HepG2 (cell line): Measurements from ENCODE around the gene CD2. TPM values are rescaled to one million over a fixed set of nuclear protein-coding genes. Genes with fewer than 3 reads are reported as not detected.

Experiments
- ATAC-seq: fragments of 200-7000 bp; cut with Tn5 transposase; 3 replicates; pipeline ENCODE4 v1.9.1; 2020; ENCODE audit warnings: mild to moderate bottlenecking, moderate library complexity
- BruUV-seq: library from RNA; stranded (reverse); fragments of 400-500 nt; replicated peaks from 2 replicates; lab custom pipeline; 2021; lab: Mats Ljungman, UMichigan
- CTCF ChIA-PET: fragments of 300-600 bp; formaldehyde crosslinking; extraction: SDS; loops from one replicate; lab custom pipeline; 2021; ENCODE audit warnings: low total read pairs, inconsistent platforms, low intra/inter-chr PET ratio; lab: Yijun Ruan, JAX
- POLR2A ChIA-PET: fragments of 350-600 bp; sonication (Branson Sonifier 250); formaldehyde crosslinking; loops from one replicate; lab custom pipeline; 2020; ENCODE audit warnings: antibody characterized with exemption, inconsistent platforms; lab: Yijun Ruan, JAX
- DNase-seq: peaks from one replicate; pipeline ENCODE4 v3.0.0-alpha.2; 2015; ENCODE audit warnings: low spot score
- FAIRE-seq: peaks from 3 replicates; lab custom pipeline; 2011; peaks lifted over from hg19 to GRCh38; lab: Jason Lieb, UNC
- H2AFZ ChIP-seq: one replicate; pipeline ENCODE4 v1.6.1; 2011; ENCODE audit warnings: low read length, inconsistent platforms
- H3K27ac ChIP-seq: fragments of 300-600 bp; 3 replicates; pipeline ENCODE4 v1.8.0; 2011; ENCODE audit warnings: mixed run types, mild to moderate bottlenecking, mixed read lengths, low read length, inconsistent platforms; ENCODE audit not compliant: insufficient read depth; ENCODE audit errors: extremely low read length
- H3K27me3 ChIP-seq, 2 experiments: fragments of 200-600 bp in 1 of 2; 2 replicates in 1 of 2; 3 replicates in 1 of 2; pipeline versions ENCODE4 v1.6.0 to v1.8.0; 2011; ENCODE audit warnings: low read length in 2 of 2, mild to moderate bottlenecking in 2 of 2, moderate library complexity in 2 of 2, inconsistent platforms in 1 of 2; ENCODE audit not compliant: insufficient read depth in 2 of 2, control insufficient read depth in 1 of 2
- H3K36me3 ChIP-seq, 2 experiments: fragments of 200-600 bp in 1 of 2; replicated peaks in 1 of 2; 2 replicates in 1 of 2; 3 replicates in 1 of 2; pipeline versions ENCODE4 v1.5.1 to v1.8.0; 2011; ENCODE audit warnings: low read length in 2 of 2, inconsistent platforms in 1 of 2; ENCODE audit not compliant: insufficient read depth in 2 of 2, control insufficient read depth in 1 of 2
- H3K4me1 ChIP-seq: 2 replicates; pipeline ENCODE4 v1.5.1; 2012; ENCODE audit warnings: low read length, inconsistent platforms; ENCODE audit not compliant: insufficient read depth
- H3K4me2 ChIP-seq: 2 replicates; pipeline ENCODE4 v1.6.0; 2011; ENCODE audit warnings: low read depth, low read length, inconsistent platforms
- H3K4me3 ChIP-seq, 3 experiments: fragments of 200-600 bp in 1 of 3; sonication (generic), shearing (Covaris generic) in 1 of 3; replicated peaks in 1 of 3; 2 replicates each; pipeline ENCODE4 v1.5.1; 2011 to 2016; ENCODE audit warnings: low read length in 3 of 3, inconsistent platforms in 2 of 3, low read depth in 2 of 3, mild to moderate bottlenecking in 2 of 3, control low read depth in 1 of 3, mixed read lengths in 1 of 3; ENCODE audit not compliant: insufficient read depth in 1 of 3
- H3K79me2 ChIP-seq: one replicate; pipeline ENCODE4 v1.6.1; 2011; ENCODE audit warnings: low read length, inconsistent platforms; ENCODE audit not compliant: insufficient read depth
- H3K9ac ChIP-seq: 2 replicates; pipeline ENCODE4 v1.6.0; 2011; ENCODE audit warnings: mild to moderate bottlenecking, low read depth, low read length, inconsistent platforms; ENCODE audit not compliant: insufficient read depth
- H3K9me3 ChIP-seq: 2 replicates; pipeline ENCODE4 v1.5.1; 2012; ENCODE audit warnings: mild to moderate bottlenecking, low read length
- H4K20me1 ChIP-seq: 2 replicates; pipeline ENCODE4 v1.6.0; 2011; ENCODE audit warnings: inconsistent platforms, mild to moderate bottlenecking, low read length, moderate library complexity; ENCODE audit not compliant: insufficient read depth
- BHLHE40 ChIP-seq: IDR thresholded peaks from 2 replicates; pipeline ENCODE4 v1.6.1; 2011; ENCODE audit warnings: low read length, improper control_type of control experiment
- FOXP4 ChIP-seq: sonication (generic); formaldehyde crosslinking; IDR thresholded peaks from 2 replicates; pipeline ENCODE4 v1.4.0; 2020; ENCODE audit warnings: missing genetic modification reagents
- HHEX ChIP-seq: IDR thresholded peaks from 2 replicates; pipeline ENCODE4 v1.6.1; 2016; ENCODE audit warnings: control low read depth
- HOXA3 ChIP-seq: sonication (generic); formaldehyde crosslinking; IDR thresholded peaks from 2 replicates; pipeline ENCODE4 v1.5.0; 2020; ENCODE audit warnings: missing genetic modification reagents
- JARID2 ChIP-seq: sonication (generic); formaldehyde crosslinking; IDR thresholded peaks from 2 replicates; pipeline ENCODE4 v1.8.1; 2023; ENCODE audit warnings: missing genetic modification reagents, inconsistent platforms; ENCODE audit not compliant: insufficient replicate concordance
- KDM6A ChIP-seq: IDR thresholded peaks from 2 replicates; pipeline ENCODE4 v1.6.1; 2016; ENCODE audit warnings: low read depth
- MAFK ChIP-seq, 2 experiments: IDR thresholded peaks in 1 of 2; conservative IDR thresholded peaks in 1 of 2; 2 replicates each; pipeline ENCODE4 v1.6.1; 2011; ENCODE audit warnings: improper control_type of control experiment in 2 of 2, low read length in 2 of 2
- SAFB2 ChIP-seq: sonication (generic); formaldehyde crosslinking; IDR thresholded peaks from 2 replicates; pipeline ENCODE4 v1.5.1; 2020; ENCODE audit warnings: missing genetic modification reagents, low read depth, mild to moderate bottlenecking, borderline replicate concordance
- SRSF1 ChIP-seq: fragments of 200-400 bp; formaldehyde crosslinking; optimal IDR thresholded peaks from 2 replicates; pipeline ENCODE3; 2017; ENCODE audit warnings: mild to moderate bottlenecking, low read depth, low read length, moderate library complexity
- ZBTB20 ChIP-seq: sonication (generic); formaldehyde crosslinking; IDR thresholded peaks from 2 replicates; pipeline ENCODE4 v1.8.1; 2023; ENCODE audit warnings: missing genetic modification reagents, low read depth, mild to moderate bottlenecking, borderline replicate concordance
- ZNF20 ChIP-seq: sonication (generic); formaldehyde crosslinking; IDR thresholded peaks from 2 replicates; pipeline ENCODE4 v1.4.0; 2020; ENCODE audit warnings: mild to moderate bottlenecking, moderate library complexity, missing genetic modification reagents
- ZNF224 ChIP-seq: sonication (generic); formaldehyde crosslinking; IDR thresholded peaks from 2 replicates; pipeline ENCODE4 v1.5.0; 2020; ENCODE audit warnings: mild to moderate bottlenecking, missing genetic modification reagents
- ZNF318 ChIP-seq: sonication (generic); formaldehyde crosslinking; IDR thresholded peaks from 2 replicates; pipeline ENCODE4 v1.4.0; 2020; ENCODE audit warnings: mild to moderate bottlenecking, missing genetic modification reagents
- ZNF362 ChIP-seq: sonication (generic); formaldehyde crosslinking; IDR thresholded peaks from 2 replicates; pipeline ENCODE4 v1.4.0; 2020; ENCODE audit warnings: missing genetic modification reagents, mild to moderate bottlenecking, borderline replicate concordance
- ZNF660 ChIP-seq: sonication (generic); formaldehyde crosslinking; IDR thresholded peaks from 2 replicates; pipeline ENCODE4 v1.5.1; 2020; ENCODE audit warnings: mild to moderate bottlenecking, low read depth, missing genetic modification reagents, borderline replicate concordance
- WGBS: methylation state at CpG from one replicate; pipeline ENCODE4 v1.1.6; 2017; ENCODE audit warnings: low lambda C conversion rate; 5-methylcytosine and 5-hydroxymethylcytosine counted together
- in situ Hi-C: cut with HindIII; loops from 2 replicates; pipeline ENCODE4 v1.10.0; 2017; ENCODE audit warnings: low pct_unique_long_range_greater_than_20kb; ENCODE audit not compliant: extremely low pct_ligation_motif_present
- intact Hi-C: fragments of 100-400 bp; cut with micrococcal nuclease; formaldehyde crosslinking; loops from one replicate; pipeline ENCODE4 v1.10.0; 2022; ENCODE audit not compliant: unreplicated experiment
- polyA plus RNA-seq, 8 experiments: library from polyadenylated mRNA; depleted of rRNA in 3 of 8; stranded (reverse) in 7 of 8; unstranded in 1 of 8; fragments of >200 nt; fragmentation: Illumina TruSeq in 4 of 8; extraction: Trizol in 4 of 8; gene quantifications; 2 replicates each; pipeline versions ENCODE4 v1.2.1 to v1.2.3, GENCODE V29; 2011 to 2016; ENCODE audit warnings: low read depth in 4 of 8, missing spikeins in 1 of 8, mixed read lengths in 1 of 8; ENCODE audit not compliant: insufficient read depth in 1 of 8
- total RNA-seq, 5 experiments: library from RNA; depleted of rRNA; stranded (reverse); fragments of >200 nt; fragmentation: Illumina TruSeq; extraction: Trizol; gene quantifications; 2 replicates each; pipeline ENCODE4 v1.2.3, GENCODE V29; 2016; ENCODE audit warnings: low read depth in 1 of 5

Gene CD2
- total and polyA plus RNA-seq, 2 of the 13 experiments (the other 11 are each of a cell fraction or from before 2014, with no cell fraction given) = not detected

GRCh38 chr1:116706123-116706522, 48.1 kb upstream of the CD2 start:
- no peaks in the 10 kb centered on the region for H3K27me3 ChIP-seq
- in situ Hi-C loops (no loop called here), intact Hi-C loops (no loop called here)
- FAIRE-seq (no peak), ATAC-seq (no peak), DNase-seq (no peak)
- no peaks in the 10 kb centered on the region for H3K79me2 ChIP-seq
- no peak overlapping the region for H3K4me3 ChIP-seq
- ChIA-PET CTCF (no interaction called here), POLR2A (no interaction called here)
- no peak overlapping the region for H3K27ac ChIP-seq
- 0% methylated on average over 2 of the region's 2 CpGs for WGBS
- H3K9me3 ChIP-seq = no peaks in the 10 kb centered on the region
- H2AFZ ChIP-seq = no peak overlapping the region
- no peaks in the 10 kb centered on the region for H4K20me1 ChIP-seq
- H3K4me2 ChIP-seq = no peak overlapping the region
- no peaks in the 10 kb centered on the region for H3K4me1 ChIP-seq
- no peak overlapping the region for H3K9ac ChIP-seq
- no peaks in the 10 kb centered on the region for H3K36me3 ChIP-seq
- BruUV-seq = no TSS peak
- TF ChIP-seq ZNF660 (CRISPR knock-in tag) (no peak), HOXA3 (no peak), FOXP4 (no peak), HHEX (CRISPR knock-in tag) (no peak), SRSF1 (no peak), ZNF318 (CRISPR knock-in tag) (no peak), MAFK (conservative IDR thresholded peaks at IDR 0.05 in 1 of 2, IDR thresholded peaks at IDR 0.05 in 1 of 2; ENCODE audit: low read length in 2 of 2) (no peak), KDM6A (CRISPR knock-in tag) (no peak), JARID2 (CRISPR knock-in tag) (no peak), ZNF224 (CRISPR knock-in tag) (no peak), BHLHE40 (no peak), ZNF362 (CRISPR knock-in tag) (no peak), ZBTB20 (CRISPR knock-in tag) (no peak), SAFB2 (CRISPR knock-in tag) (no peak), ZNF20 (CRISPR knock-in tag) (no peak)
